SKM-1 (cell line): ENCODE data around the gene FMNL3.

Source experiments
- DNase-seq: peaks from one replicate; lab custom pipeline; 2025; ENCODE audit not compliant: unreplicated experiment; lab: John Stamatoyannopoulos, UW

Gene FMNL3

DNA sequence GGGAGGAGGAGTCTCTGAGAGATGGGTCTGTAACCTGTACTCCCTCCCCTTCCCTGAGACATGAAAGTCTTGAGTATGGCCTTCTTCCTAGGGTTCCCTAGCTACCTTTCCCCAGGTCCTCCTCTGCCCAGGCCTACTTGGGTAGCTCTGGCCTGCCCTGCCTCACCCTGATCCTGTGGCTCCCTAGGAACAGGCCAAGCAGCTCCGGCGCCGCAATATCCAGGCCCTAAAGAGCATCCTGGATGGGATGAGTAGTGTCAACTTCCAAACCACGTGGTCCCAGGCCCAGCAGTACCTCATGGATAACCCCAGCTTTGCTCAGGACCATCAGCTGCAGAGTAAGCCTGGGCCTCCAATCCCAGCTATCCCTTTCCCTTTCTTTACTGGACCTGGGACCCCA, 71.5 kb downstream of the FMNL3 start:
- DNase-seq, result no peak

DNA sequence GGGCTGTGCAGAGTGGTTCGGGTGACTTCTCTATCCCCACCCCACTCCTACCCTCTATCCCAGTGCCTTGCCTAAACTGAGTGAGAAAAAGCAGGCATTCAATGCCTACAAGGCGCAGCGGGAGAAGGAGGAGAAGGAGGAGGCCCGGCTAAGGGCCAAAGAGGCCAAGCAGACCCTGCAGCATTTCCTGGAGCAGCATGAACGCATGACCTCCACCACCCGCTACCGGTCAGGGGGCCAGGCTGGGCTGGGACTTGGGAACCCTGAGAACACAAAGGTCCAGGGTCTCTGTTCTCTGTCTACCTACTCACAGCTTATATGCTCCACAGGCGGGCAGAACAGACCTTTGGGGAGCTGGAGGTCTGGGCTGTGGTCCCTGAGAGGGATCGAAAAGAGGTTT, 72.2 kb downstream of the FMNL3 start:
- DNase-seq, result no peak

DNA sequence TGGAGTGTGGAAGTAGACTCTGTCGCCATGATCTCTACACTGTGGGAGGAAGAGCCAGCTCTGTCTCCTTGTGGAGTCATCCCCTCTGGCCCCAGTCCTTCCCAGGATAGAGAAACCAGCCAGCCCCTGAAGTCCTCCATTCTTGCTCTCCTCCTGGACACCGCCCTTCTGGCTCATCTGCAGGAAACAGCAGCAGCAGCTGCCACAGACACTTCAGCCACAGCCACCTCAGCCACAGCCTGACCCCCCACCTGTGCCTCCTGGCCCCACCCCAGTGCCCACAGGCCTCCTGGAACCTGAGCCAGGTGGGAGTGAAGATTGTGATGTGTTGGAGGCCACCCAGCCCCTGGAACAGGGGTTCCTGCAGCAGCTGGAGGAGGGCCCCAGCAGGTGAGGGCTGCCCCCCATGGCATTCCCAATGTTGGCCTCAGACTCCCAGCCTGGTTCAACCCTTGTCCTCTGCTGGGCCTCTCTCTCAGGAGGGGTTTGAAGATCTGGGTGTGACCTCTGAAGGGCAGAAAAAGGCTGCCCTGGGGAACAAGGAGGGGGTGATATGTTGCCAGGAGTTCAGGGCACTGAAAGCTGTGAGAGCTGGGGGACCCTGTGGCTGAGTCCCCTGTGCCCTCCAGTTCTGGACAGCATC, 73.4 kb downstream of the FMNL3 start:
- no peak for DNase-seq

DNA sequence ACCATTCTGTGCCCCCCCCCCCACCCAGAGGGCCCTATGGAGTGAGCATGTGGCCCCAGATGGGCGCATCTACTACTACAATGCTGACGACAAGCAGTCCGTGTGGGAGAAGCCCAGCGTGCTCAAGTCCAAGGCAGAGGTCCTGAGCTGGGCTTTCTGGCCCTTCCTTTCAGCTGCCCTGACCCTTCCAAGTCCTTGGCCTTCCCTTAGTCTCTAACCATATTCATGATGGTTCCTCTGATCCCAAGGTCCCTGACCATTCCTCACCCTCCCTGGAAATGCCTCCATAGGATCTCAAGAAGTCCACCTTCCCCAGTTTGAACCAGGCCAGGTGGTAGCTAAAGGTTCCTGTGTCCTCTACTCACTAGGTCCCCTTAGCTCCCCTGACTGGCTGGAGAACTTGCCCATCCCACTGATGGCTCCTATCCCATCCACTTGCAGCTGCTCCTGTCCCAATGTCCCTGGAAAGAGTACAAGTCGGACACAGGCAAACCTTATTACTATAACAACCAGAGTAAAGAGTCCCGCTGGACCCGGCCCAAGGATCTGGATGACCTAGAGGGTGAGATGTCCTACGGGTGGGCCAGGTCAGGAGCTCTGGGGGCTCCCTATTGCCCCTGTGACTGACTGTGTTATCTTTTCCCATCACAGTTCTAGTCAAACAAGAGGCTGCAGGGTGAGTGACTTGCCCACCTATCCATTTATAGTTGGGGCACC, 74.1 kb downstream of the FMNL3 start:
- no peak for DNase-seq

DNA sequence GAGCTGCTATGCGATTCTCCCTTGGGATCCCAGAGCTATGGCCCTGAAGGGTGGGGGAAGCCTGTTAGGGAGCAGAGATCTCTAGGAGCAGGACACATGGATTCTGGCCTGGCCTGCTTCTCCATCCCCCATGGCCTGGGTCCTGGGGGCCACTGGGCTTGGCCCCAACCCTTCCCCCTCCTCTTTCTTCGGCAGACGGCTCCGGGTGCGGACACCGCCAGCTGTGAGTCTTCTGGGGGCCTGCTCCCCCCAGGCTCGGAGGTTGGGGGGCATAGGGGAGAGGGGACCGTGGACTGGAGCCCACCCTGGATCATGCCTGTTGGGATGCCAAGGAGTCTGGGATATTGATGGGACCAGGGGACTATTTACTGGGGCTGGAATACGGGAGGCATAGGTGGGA, 74.8 kb downstream of the FMNL3 start:
- DNase-seq, result no peak

DNA sequence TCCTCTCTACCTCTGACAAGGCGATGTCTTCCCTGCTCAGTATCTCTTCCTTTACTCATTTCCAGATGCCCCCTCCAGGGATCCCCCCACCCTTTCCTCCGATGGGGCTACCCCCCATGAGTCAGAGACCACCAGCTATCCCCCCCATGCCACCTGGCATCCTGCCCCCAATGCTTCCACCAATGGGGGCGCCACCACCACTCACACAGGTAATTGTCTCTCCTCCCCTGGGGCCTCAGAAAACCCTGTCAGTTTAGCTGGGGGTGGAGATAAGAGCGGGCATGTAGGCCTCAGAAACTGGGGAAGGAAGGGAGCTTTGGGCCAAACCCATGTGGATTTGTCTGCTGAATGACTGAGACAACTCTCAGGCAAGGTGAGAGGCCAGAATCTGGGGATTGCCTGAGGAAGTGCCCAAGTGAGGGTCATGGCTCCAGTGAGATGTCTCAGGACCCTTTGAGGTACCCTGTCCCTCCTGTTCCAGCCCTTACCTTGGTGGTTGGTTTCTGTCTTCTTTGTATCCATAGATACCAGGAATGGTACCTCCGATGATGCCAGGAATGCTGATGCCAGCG, 75.8 kb downstream of the FMNL3 start:
- no peak for DNase-seq

DNA sequence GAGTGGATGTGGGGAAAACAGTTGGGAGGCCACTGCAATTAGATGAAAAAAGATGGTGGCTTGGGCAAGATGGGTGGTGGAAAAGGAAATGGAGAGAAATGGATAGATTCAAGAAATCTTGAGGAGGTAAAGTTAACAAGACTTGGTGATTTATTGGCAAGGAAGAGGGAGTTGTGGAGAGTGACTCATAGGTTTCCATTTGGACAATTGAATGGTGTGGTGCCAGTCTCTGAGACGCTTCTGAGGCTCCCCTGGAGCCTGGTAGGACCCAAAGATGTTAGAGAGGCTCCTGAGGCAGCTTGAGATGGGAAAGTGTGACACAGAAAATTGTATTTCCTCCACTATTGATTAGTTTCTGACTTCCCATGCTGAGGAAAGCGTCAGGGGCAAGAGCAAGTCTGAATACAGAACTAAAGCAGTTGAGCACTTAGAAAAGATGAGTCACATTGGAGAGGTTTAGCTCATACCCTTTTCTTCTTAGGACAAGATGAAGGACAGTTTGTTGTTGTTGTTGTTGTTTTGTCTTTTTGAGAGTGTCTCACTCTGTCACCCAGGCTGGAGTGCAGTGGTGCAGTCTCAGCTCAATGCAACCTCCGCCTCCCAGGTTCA, 79.3 kb downstream of the FMNL3 start:
- DNase-seq, result no peak

DNA sequence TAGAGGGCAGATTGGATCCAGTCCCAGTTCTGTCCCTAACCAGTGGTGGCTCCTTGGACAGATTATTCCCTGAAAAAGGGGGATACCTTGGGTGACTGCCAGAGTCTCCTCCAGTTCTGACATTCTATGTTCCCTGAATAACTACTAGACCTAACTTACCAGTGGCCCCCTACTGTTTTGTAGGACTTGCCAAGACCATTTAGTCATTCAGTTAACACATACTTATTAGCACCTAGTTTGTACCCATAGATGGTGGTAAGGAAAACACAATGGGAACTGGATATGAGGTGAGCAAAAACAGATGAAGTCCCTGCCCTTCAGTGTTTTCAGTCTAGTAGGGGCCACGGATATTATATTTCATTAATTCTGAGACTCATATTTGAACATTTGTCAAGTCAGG, 80.4 kb downstream of the FMNL3 start:
- no peak for DNase-seq

DNA sequence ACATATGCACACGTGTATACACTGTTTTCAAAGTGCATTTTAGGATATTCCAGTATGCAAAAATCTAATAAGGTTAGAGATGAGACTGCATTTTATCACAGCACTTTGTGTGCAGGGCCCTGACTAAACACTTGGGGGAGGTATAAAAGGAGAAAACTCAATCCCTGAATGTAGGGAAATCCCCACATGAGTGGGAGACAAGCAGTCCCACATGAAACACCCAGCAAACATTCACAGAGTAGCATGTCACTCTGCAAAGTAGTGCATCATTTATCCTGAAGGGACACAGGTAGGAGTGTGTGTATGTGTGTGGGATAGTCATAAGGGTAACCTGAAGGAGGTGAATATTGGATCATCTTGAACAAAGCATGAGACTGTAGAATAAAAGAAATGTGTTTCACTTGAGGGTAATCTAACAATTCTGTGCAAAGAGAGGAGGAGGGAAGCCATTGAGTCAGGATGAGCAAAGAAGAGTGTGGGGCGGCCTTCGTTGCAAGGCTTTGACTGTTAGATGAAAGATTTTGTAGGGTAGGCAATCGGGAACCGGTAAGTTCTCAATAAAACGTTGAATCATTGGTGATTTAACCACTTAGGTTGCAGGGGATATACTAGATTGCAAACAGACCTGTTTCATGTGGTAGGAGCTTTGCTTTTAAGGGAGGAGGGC, 80.9 kb downstream of the FMNL3 start:
- DNase-seq, result no peak

DNA sequence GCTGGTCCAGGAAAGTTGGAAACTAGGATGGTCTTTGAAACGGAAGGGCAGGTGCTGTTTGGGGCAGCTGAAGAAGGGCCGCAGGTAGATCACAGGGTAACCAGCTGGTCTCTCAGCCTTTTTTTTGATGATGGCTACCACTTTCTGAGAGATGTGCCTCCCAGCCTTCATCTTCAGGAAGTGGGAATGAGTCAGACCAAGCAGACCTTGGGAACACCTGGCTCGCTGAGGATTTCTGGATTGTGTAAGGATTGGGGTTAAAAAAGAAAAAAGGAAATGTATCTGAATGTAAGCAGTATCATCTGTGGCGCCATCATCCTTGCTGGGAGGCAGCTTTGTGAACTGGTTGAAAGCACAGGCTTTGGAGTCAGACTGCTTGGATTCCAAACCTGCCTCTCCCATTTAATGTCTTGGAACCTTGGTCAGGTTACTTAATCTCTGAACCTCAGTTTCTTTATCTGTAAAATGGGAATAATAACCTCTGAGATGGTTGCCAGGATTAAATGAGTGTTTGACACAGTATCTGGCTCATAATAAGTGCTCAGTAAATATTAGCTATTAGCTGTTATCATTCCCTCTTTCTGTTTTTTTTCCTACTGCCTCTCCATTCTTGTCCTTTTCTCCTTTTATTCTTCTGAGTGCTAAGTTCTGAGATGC, 82.2 kb downstream of the FMNL3 start:
- DNase-seq, result no peak

DNA sequence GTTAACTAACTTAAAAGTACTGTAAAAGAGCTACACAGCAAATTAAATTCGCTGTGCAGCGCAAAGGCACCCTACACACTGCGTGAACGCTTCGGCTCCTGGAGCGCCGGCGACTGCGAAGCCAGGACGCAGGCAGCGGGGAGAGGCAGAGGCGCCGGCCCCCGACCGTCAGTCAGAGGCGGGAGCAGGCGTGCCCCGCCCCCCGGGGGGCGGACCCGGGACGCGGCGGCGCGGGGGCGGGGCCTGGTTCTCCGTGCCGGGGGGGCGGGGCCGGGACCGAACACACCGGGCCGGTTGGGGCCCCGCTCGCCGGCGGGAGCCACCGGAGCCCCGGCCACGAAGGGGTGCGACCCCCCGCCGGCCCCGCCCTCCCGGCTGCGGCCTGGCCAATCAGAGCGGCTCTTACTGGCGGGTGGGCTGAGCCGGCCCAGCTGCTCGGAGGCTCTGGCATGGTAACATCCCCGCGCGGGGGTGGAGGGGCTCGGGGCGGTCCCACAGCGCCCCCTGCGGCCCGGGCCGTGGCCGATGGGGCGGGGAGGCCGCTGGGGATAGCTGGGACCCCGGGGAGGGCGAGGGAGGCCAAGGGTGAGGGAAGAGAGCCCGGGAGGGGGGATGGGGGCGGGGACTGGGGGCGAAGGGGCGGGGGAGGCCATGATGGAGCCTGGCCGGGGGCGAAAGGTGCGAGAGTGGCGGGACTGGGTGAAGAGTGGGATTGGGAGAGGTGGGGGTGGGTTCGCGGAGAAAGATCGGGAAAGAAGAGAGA, 83.9 kb downstream of the FMNL3 start, which contains the start of gene PRPF40B:
Gene PRPF40B (plus strand): TSS at position 420 of the 763 bp plus-strand sequence. CDS start 30 bp downstream, at position 450.
- peak; percentile 2 for DNase-seq

DNA sequence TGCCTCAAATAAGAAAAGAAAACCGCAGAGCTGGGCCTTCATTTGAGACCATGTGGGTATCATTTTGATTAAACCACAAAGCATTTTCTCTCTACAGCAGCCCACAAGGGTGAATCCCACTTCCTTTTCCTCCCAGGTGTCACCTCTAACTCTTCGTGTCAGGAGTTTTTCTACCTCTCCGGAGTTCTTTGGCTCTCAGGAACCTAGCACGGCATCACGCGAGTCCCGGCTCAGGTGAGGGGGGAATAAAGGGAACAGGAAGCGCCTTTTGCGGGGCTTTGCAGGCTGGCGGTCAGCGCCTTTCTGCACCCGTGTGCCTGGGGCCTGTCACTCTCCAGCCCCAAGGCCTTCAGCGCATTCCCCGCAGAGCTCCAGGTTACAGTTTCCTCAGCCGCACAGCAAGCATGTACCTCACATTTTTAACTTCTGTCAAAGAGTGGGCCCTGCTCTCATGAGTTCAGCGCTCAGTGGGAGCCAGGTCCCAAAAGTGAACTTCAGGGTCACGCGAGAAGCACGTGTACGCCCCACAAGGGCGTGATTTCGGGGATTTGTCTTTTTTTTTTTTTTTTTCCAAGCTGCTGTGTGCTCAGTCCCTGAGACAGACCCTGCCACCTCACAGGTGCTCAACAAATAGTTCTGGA, 84.6 kb downstream of the FMNL3 start:
- no peak for DNase-seq

DNA sequence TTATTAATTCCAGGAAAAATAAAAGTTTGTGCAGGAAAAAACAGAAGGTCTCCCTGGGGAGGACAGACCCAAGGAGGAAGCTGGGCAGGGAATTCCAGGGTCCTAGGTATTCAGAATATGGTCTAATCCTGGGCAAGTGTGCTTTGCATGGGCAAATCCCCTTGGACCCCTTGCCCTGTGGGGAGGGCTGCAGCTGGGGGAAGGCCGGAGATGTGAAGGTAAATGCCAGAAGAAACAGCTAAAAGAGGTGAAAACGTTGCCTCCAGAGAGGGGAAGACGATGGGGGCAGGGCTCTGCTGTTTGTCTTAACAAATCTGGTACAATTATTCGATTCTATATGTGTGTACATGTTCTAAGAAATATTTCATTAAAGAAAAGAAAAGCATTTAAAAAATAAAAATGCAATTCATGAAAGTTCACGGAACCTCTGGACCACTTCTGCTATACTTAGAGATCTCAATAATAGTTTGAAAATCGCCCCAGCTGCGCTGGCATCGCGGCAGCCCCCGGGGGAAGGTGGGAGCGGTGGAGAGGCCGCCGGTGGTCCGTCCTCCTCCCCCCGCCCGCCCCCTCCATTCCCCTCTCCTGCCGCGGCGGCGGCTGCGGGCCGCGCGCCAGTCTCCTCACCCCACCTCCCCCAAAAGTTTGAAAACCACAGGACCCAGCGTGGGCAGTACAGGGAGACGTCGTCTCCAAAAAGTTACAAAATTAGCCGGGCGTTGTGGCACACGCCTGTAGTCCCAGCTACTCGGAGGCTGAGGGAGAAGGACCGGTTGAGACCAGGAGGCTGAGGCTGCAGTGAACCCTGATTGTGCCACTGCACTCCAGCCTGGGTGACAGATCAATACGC, 85.3 kb downstream of the FMNL3 start:
- DNase-seq, result no peak

DNA sequence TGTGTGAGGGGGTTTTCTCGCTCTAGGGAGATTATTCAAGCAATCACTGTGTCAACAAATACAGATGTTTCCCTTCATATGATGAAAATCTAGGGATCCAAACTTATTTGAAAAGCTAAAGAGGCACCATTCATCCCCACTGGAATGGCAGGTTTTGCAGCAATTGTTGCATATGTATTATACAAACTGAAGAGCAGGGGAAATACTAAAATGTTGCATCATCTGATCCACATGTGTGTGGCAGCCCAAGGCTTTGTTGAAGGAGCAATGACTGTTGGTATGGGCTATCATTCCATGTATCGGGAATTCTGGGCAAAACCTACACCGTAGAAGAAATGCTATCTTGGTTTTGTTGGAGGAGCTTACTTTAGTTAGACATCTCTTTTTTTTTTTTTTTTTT, 87.9 kb downstream of the FMNL3 start:
- DNase-seq, result no peak

DNA sequence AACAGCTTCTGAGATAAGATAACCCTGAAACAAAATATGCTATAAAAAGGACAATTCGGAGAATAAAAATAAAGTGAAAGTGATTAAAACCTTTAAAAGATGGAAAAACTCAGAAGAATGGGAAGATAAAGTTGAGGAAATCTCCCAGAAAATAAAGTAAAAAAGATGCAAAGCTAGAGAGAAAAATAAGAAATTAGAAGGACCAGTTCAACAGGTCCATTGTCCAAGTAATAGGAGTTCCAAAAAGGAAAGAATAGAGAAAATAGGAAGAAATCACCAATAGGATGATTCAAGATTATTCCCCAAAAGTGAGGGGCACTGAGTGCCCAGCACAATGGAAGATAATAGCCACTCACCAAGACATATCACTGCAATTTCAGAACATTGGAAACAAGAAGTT, 88.6 kb downstream of the FMNL3 start:
- no peak for DNase-seq

DNA sequence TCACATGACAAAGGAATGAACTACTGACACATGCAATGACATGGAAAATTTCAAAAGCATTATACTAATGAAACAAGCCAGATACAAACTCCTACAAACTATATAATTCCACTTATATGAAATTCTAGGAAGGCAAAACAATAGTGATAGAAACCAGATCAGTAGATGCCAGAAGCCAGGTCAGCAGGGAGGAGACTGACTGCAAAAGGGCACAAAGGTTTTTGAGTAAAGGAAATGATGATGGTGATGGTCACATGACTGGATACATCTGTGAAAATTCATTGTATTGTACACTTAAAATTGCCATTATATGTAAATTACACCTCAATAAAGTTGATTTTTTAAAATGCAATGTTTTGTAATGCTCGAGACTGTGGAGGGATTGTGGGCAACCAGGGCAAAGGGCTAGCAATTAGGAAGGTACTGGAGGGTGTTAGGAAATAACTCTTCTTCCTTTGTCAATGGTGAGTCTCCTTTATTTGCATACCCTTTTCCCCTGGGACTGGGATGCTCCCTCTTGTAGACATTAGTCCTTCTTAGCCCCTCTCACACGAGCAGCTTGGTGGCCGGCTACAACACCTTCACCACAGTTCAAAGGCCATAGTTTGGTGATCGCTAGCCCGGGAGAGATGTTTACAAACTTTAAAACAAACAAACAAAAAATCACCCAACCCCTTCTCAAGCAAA, 90.5 kb downstream of the FMNL3 start:
- DNase-seq, result no peak

DNA sequence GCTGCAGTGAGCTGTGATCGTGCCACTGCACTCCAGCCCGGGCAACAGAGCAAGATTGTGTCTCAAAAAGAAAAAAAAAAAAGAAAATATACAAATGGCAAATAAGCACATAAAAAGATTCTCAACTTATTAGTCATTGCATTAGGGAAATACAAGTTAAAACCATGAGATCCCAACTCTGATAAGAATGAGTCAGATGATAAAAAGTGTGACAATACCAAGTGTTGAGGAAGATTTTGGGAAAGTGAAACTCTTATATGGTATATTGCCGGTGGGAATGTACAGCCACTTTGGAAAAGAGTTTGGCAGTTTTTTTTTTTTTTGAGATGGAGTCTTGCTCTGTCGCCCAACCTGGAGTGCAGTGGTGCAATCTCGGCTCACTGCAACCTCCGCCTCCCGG, 91.5 kb downstream of the FMNL3 start:
- DNase-seq, result no peak

DNA sequence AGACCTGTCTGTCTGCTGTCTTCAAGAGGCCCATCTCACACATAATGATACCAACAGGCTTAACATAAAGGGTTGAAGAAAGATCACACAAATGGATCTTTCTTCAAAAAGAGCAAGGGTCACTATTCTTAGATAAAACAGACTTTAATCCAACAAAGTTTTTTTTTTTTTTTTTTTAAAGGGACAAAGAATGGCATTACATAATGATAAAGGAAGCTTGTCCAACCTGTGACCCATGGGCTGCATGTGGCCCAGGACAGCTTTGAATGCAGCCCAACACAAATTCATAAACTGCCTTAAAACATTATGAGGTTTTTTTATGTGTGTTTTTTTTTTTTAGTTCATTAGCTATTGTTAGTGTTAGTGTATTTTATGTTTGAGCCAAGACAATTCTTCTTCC, 95.0 kb downstream of the FMNL3 start:
- no peak for DNase-seq
